Stimulated activated memory B cell treated with anti-CD40 and anti-IgM and Interleukin-4, amounts not matched to agents 10 μg/mL and 1 μg/mL and 100 μg/mL, for 72 hours (primary cell): ENCODE measurements around the gene FBXL17.

Source experiments
- ATAC-seq: fragments of 150-1000 bp; cut with Tn5 transposase; 2 replicates; pipeline ENCODE4 v1.10.0; 2021
- H3K27ac Mint-ChIP-seq: one replicate; pipeline ENCODE4 v1.8.0; 2022; ENCODE audit warnings: mild to moderate bottlenecking, mixed read lengths
- H3K27me3 Mint-ChIP-seq: one replicate; pipeline ENCODE4 v1.8.0; 2022; ENCODE audit warnings: mixed read lengths
- H3K36me3 Mint-ChIP-seq: one replicate; pipeline ENCODE4 v1.8.0; 2022; ENCODE audit warnings: mixed read lengths
- H3K4me1 Mint-ChIP-seq: one replicate; pipeline ENCODE4 v1.8.0; 2022; ENCODE audit warnings: mixed read lengths
- H3K4me3 Mint-ChIP-seq: one replicate; pipeline ENCODE4 v1.8.0; 2022; ENCODE audit warnings: mild to moderate bottlenecking, moderate library complexity, mixed read lengths
- H3K9me3 Mint-ChIP-seq: one replicate; pipeline ENCODE4 v1.8.0; 2022; ENCODE audit warnings: mixed read lengths

The FBXL17 gene

GRCh38 chr5:107858788-107859187 is 523.1 kb downstream of the FBXL17 start:
- Mint-ChIP-seq H3K36me3 (peaks cover 24% of the 10 kb centered on the region), H3K27ac (no peak overlapping the region), H3K4me3 (no peak overlapping the region), H3K27me3 (no peaks in the 10 kb centered on the region), H3K9me3 (no peaks in the 10 kb centered on the region), H3K4me1 (no peaks in the 10 kb centered on the region)
- ATAC-seq: no peak

DNA sequence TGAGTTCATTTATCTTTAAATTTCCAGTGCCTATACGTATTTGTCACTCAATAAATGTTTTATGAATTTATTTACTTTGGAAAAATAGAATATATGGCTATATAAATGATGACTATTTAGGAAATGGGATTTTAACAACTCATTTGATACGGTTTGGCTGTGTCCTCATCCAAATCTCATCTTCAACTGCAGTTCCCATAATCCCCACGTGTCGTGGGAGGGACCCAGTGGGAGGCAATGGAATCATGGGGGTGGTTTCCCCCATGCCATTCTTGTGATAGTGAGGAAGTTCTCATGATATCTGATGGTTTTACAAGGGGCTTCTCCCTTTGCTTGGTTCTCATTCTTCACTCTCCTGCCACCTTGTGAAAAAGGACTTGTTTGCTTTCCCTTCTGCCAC is 523.6 kb downstream of the FBXL17 start:
- Mint-ChIP-seq H3K36me3 (peaks cover 21% of the 10 kb centered on the region), H3K27ac (no peak overlapping the region), H3K4me3 (no peak overlapping the region), H3K4me1 (no peaks in the 10 kb centered on the region), H3K9me3 (no peaks in the 10 kb centered on the region), H3K27me3 (no peaks in the 10 kb centered on the region)
- no peak for ATAC-seq

DNA sequence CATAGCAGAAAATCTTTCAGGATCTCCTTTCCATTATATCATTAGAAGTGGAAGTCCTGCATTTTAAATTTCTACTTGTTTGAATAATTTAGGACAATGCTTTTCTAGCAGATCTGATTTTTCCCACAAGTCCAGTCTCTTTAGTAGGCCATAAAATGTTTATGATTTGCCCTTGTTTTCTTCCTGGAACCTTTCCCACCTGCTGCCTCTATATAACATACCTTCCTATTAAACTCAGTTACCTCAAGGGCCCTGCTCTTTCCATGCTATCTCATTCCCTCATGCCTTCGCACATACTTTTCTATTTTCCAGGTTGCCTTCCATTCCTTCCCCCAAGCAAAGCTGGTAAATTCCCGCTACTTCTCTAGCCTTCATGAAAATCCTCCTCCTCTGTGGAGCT is 524.1 kb downstream of the FBXL17 start:
- ATAC-seq: no peak
- no peaks in the 10 kb centered on the region for H3K27me3 Mint-ChIP-seq
- no peaks in the 10 kb centered on the region for H3K9me3 Mint-ChIP-seq
- H3K4me3 Mint-ChIP-seq: no peak overlapping the region
- no peak overlapping the region for H3K27ac Mint-ChIP-seq
- no peaks in the 10 kb centered on the region for H3K4me1 Mint-ChIP-seq
- peaks cover 19% of the 10 kb centered on the region for H3K36me3 Mint-ChIP-seq

GRCh38 chr5:107855171-107855570 is 526.7 kb downstream of the FBXL17 start:
- H3K4me3 Mint-ChIP-seq: no peak overlapping the region
- H3K27ac Mint-ChIP-seq: no peak overlapping the region
- H3K4me1 Mint-ChIP-seq: no peaks in the 10 kb centered on the region
- H3K27me3 Mint-ChIP-seq: no peaks in the 10 kb centered on the region
- ATAC-seq: no peak
- no peaks in the 10 kb centered on the region for H3K9me3 Mint-ChIP-seq
- H3K36me3 Mint-ChIP-seq: no peaks in the 10 kb centered on the region

DNA sequence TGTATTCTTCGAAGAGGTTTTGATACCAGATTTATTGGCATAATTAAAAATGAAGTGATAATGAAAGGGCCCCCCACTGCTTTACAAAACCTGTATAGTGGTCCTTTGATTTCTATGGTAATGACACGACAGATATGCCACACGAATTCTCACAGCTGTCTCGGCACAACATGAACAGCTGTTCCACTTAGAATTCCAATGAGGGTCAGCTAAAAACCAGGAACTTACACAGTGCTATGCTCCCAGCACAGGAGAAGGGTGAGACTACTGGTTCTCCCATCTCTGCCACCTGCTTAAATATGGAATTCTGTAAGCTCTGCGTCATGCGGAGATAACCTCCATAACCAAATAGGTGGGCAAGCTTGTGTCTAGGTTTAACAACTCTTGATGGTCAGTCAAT is 528.2 kb downstream of the FBXL17 start:
- no peak for ATAC-seq
- Mint-ChIP-seq H3K4me3 (no peak overlapping the region), H3K27ac (no peak overlapping the region), H3K36me3 (no peaks in the 10 kb centered on the region), H3K9me3 (no peaks in the 10 kb centered on the region), H3K27me3 (no peaks in the 10 kb centered on the region), H3K4me1 (no peaks in the 10 kb centered on the region)

- no peak for ATAC-seq
- no peaks in the 10 kb centered on the region for H3K4me1 Mint-ChIP-seq
- H3K27ac Mint-ChIP-seq: no peak overlapping the region
- no peaks in the 10 kb centered on the region for H3K36me3 Mint-ChIP-seq
- no peaks in the 10 kb centered on the region for H3K9me3 Mint-ChIP-seq
- no peaks in the 10 kb centered on the region for H3K27me3 Mint-ChIP-seq
- H3K4me3 Mint-ChIP-seq: no peak overlapping the region
Measured at GRCh38 chr5:107853031-107853430, 528.9 kb downstream of the FBXL17 start.

GRCh38 chr5:107849118-107849517 is 532.8 kb downstream of the FBXL17 start:
- peaks cover 3% of the 10 kb centered on the region for H3K9me3 Mint-ChIP-seq
- no peaks in the 10 kb centered on the region for H3K27me3 Mint-ChIP-seq
- H3K36me3 Mint-ChIP-seq: no peaks in the 10 kb centered on the region
- no peak for ATAC-seq
- H3K4me3 Mint-ChIP-seq: no peak overlapping the region
- no peaks in the 10 kb centered on the region for H3K4me1 Mint-ChIP-seq
- H3K27ac Mint-ChIP-seq: no peak overlapping the region

GRCh38 chr5:107840592-107840991 is 541.3 kb downstream of the FBXL17 start:
- Mint-ChIP-seq H3K27ac (no peak overlapping the region), H3K9me3 (no peaks in the 10 kb centered on the region), H3K36me3 (no peaks in the 10 kb centered on the region), H3K4me3 (no peak overlapping the region), H3K4me1 (no peaks in the 10 kb centered on the region), H3K27me3 (peaks cover 25% of the 10 kb centered on the region)
- no peak for ATAC-seq

DNA sequence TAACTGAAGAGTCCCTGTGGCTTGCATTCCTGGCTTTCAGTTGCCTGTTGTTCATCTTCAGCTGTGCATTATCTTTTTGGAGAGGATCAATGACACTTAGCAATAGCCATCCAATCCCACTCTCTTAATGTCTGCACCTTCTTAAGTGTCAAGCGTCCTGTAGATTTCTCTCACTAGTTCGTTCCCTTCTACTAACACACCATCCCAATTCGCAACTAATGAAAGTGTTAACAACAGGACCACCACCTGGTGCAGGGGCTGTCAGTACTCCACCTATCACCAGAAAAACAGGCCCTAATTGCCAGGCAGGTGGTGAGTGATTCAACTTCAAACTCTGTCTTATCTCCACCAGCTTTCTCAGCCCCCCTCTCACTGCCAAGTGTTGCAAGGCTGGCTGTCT is 541.7 kb downstream of the FBXL17 start:
- ATAC-seq: no peak
- H3K27ac Mint-ChIP-seq: no peak overlapping the region
- no peaks in the 10 kb centered on the region for H3K4me1 Mint-ChIP-seq
- H3K36me3 Mint-ChIP-seq: no peaks in the 10 kb centered on the region
- H3K27me3 Mint-ChIP-seq: peaks cover 25% of the 10 kb centered on the region
- no peak overlapping the region for H3K4me3 Mint-ChIP-seq
- no peaks in the 10 kb centered on the region for H3K9me3 Mint-ChIP-seq

DNA sequence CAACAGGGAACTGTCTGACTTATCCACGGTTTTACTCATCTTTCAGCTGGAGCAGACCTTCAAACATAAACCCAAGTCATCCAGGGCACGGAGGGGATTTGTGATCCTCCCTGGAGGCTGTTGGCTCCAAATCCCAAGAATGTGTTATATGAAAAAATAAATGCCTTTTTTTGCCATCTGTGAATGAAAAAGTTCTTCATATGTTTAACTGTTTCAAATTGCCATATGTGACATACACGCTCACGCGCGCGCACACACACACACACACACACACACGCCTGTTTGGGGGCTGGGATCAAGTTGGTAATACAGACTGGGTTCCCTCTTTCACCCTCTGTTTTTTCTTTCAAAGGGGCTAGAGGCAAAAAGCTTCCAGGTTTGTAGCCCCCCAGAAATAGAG is 546.8 kb downstream of the FBXL17 start:
- Mint-ChIP-seq H3K27me3 (peaks cover 2% of the 10 kb centered on the region), H3K4me1 (no peaks in the 10 kb centered on the region), H3K36me3 (no peaks in the 10 kb centered on the region), H3K27ac (no peak overlapping the region), H3K4me3 (no peak overlapping the region), H3K9me3 (no peaks in the 10 kb centered on the region)
- ATAC-seq: no peak

DNA sequence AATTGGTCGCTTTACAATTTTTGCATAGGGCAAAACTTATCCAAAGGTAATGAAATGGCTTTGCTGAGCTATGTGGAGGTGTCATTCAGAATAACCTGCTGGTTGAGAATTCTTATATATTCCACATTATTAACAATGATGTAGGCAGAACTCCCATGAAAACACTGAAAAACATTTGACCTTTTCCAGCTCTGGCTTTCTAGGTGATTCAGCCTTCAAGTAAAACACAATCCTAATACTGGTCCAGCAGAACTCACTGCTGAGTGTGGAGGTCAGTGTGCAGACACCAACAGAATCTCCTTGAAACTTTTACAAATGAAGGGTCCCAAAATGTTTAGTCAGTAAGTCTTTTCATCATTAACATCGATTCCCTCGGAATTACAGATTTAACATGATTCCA is 549.2 kb downstream of the FBXL17 start:
- H3K4me1 Mint-ChIP-seq: no peaks in the 10 kb centered on the region
- no peak for ATAC-seq
- H3K36me3 Mint-ChIP-seq: no peaks in the 10 kb centered on the region
- no peak overlapping the region for H3K4me3 Mint-ChIP-seq
- H3K27ac Mint-ChIP-seq: no peak overlapping the region
- H3K9me3 Mint-ChIP-seq: no peaks in the 10 kb centered on the region
- H3K27me3 Mint-ChIP-seq: no peaks in the 10 kb centered on the region

DNA sequence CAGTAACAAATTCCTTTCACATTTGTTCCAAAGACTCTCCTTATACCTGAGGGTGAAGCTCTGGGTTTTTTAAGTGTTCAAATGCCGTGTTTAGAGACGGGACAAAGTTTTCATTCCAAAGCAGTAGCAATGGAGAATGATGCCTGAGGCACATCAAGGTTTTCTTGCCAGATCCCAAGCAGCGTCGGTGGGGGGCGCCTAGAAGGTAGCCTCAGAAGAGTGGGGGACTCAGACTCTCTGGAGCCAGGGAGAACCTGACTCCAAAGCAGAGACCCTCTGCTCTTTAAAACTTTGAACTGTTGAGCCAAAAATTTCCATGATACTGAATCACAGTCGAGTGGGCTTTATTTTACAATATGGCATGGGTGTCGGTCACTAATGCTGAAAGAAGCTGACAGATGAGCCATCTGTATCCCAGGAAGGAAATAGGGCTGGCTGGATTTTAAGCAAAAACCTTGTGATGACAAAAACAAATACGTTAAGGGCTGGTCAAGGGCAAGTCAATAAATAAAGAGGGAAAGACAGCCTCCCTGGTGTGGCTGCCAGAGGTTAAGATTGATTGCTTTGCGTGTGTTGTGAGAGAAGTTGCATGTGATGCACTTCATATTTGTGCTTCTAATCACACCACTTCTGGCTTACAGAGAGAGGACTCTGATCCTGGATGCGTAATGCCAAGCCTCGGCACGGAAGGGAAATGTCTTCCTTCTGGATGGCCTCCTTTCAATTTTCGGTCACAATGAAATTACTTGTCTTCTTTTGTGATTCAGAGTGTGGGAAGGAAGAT is 550.1 kb downstream of the FBXL17 start:
- Mint-ChIP-seq H3K4me3 (no peak overlapping the region), H3K9me3 (peaks cover 2% of the 10 kb centered on the region), H3K36me3 (no peaks in the 10 kb centered on the region), H3K4me1 (no peaks in the 10 kb centered on the region), H3K27ac (no peak overlapping the region), H3K27me3 (peaks cover 8% of the 10 kb centered on the region)
- ATAC-seq: no peak

DNA sequence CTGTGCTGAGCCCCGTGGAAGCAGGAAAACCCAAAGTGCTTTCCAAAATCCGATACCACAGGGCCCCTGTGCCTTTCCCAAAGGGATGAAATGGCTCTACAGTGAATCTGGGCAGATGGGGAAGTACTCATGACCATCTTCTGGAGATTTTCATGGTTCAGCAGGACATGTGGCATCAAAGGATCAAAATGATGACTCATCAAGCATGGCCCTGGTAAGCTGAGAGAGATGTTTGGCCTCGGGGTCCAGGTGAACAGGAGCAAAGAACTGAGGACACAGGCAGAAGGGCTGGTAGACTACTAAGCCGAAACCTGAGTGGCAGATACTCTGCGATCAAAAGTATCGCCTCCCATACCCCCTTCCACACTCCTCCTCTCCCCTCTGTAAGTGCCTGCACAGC is 551.1 kb downstream of the FBXL17 start:
- Mint-ChIP-seq H3K4me3 (no peak overlapping the region), H3K9me3 (peaks cover 3% of the 10 kb centered on the region)

GRCh38 chr5:107826311-107827000 is 555.4 kb downstream of the FBXL17 start:
- Mint-ChIP-seq H3K4me1 (no peaks in the 10 kb centered on the region), H3K27me3 (peaks cover 21% of the 10 kb centered on the region), H3K36me3 (no peaks in the 10 kb centered on the region), H3K9me3 (peaks cover 6% of the 10 kb centered on the region), H3K27ac (no peak overlapping the region), H3K4me3 (no peak overlapping the region)
- no peak for ATAC-seq

More for the DNA sequence above, 551.1 kb downstream of the FBXL17 start:
- H3K27ac Mint-ChIP-seq: no peak overlapping the region
- ATAC-seq: no peak
- no peaks in the 10 kb centered on the region for H3K4me1 Mint-ChIP-seq
- peaks cover 13% of the 10 kb centered on the region for H3K27me3 Mint-ChIP-seq
- no peaks in the 10 kb centered on the region for H3K36me3 Mint-ChIP-seq

GRCh38 chr5:107824821-107825220 is 557.1 kb downstream of the FBXL17 start:
- Mint-ChIP-seq H3K4me3 (no peak overlapping the region), H3K9me3 (peaks cover 6% of the 10 kb centered on the region), H3K27me3 (peaks cover 21% of the 10 kb centered on the region), H3K36me3 (no peaks in the 10 kb centered on the region), H3K4me1 (no peaks in the 10 kb centered on the region), H3K27ac (no peak overlapping the region)
- ATAC-seq: no peak

DNA sequence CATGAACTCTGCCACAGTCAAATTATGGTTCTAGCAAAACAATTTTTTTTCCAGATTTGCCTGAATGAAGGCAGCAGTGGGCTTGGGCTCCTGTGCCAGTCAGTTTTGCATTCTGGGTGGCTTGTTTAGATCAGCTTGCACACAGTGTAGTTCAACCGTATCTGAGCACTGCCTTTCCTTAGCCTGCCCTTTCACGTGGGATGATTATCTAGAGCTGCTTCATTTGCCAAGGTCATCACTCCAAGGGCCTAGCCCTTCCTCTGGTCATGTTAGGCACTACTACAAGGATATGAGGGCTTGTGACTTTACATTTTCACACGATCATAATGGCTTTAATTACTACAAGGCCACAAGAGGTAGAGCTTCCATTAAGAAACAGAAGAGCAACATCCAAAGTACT is 560.6 kb downstream of the FBXL17 start:
- Mint-ChIP-seq H3K27me3 (peaks cover 8% of the 10 kb centered on the region), H3K27ac (no peak overlapping the region), H3K4me1 (no peaks in the 10 kb centered on the region), H3K4me3 (no peak overlapping the region), H3K9me3 (peaks cover 3% of the 10 kb centered on the region), H3K36me3 (no peaks in the 10 kb centered on the region)
- ATAC-seq: no peak
